MCF 10A (cell line): ENCODE data around the gene LRRC3. TPM values are rescaled to one million over a fixed set of nuclear protein-coding genes. Genes with fewer than 3 reads are reported as not detected.

ENCODE experiments used
- BruUV-seq: library from RNA; stranded (reverse); fragments of 400-500 nt; replicated peaks from 2 replicates; lab custom pipeline; 2021; lab: Mats Ljungman, UMichigan
- CTCF ChIA-PET: fragments of 300-600 bp; sonication (Branson Sonifier 250); formaldehyde crosslinking; extraction: SDS; loops from one replicate; lab custom pipeline; 2021; ENCODE audit warnings: antibody characterized with exemption, inconsistent platforms; lab: Yijun Ruan, JAX
- POLR2A ChIA-PET: fragments of 300-600, 350-650 bp; sonication (Branson Sonifier 250); formaldehyde crosslinking; extraction: SDS; loops from one replicate; lab custom pipeline; 2020; ENCODE audit warnings: antibody characterized with exemption, inconsistent platforms; lab: Yijun Ruan, JAX
- DNase-seq: peaks from one replicate; pipeline ENCODE4 v3.0.0-alpha.2; 2018; ENCODE audit not compliant: unreplicated experiment
- H3K27ac Mint-ChIP-seq: one replicate; pipeline ENCODE4 v1.8.0; 2022; ENCODE audit warnings: mild to moderate bottlenecking, low read depth, mixed read lengths; ENCODE audit not compliant: unreplicated experiment
- H3K27me3 Mint-ChIP-seq: one replicate; pipeline ENCODE4 v1.8.0; 2022; ENCODE audit warnings: mixed read lengths; ENCODE audit not compliant: insufficient read depth, unreplicated experiment
- H3K36me3 Mint-ChIP-seq: one replicate; pipeline ENCODE4 v1.8.0; 2022; ENCODE audit warnings: mild to moderate bottlenecking, moderate library complexity, mixed read lengths; ENCODE audit not compliant: insufficient read depth, unreplicated experiment
- H3K4me1 Mint-ChIP-seq: one replicate; pipeline ENCODE4 v1.8.0; 2022; ENCODE audit warnings: mixed read lengths; ENCODE audit not compliant: insufficient read depth, unreplicated experiment
- H3K4me3 Mint-ChIP-seq: one replicate; pipeline ENCODE4 v1.8.0; 2022; ENCODE audit warnings: mild to moderate bottlenecking, moderate library complexity, mixed read lengths; ENCODE audit not compliant: unreplicated experiment
- H3K9me3 Mint-ChIP-seq: one replicate; pipeline ENCODE4 v1.8.0; 2022; ENCODE audit warnings: mixed read lengths; ENCODE audit not compliant: unreplicated experiment
- intact Hi-C: fragments of 100-400 bp; cut with micrococcal nuclease; formaldehyde crosslinking; loops from 2 replicates; pipeline ENCODE4 v1.14.1; 2022
- total RNA-seq: library from RNA; stranded (reverse); gene quantifications from 2 replicates; pipeline ENCODE4 v1.2.3, GENCODE V29; 2022
- TF ChIP-seq, protein P1 (sequence below): fragments of 200-600 bp; IDR thresholded peaks from one replicate; pipeline ENCODE4 v1.8.0; 2022; ENCODE audit warnings: antibody characterized with exemption, mild to moderate bottlenecking; ENCODE audit not compliant: unreplicated experiment

LRRC3 gene
- total RNA-seq, 1 experiment from 2014 or later, result not detected

DNA sequence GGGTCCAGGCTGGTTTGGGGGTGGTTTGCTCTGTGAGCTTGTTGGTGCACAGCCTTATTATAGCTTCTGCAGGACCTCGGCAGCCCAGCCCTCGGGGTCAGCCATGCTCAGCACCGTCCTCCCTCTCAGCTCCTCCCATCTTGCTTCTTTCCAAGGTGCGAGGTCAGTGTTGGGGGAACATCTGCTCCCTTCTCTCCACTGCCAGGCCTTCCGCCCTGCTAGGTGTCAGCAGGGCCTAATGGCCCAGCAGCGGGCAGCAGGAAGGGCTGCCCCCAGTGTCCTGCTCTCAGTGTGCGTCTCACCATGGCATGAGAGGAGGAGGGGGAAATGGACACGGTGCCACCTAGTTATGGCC, 36.5 kb upstream of the LRRC3 start:
- ChIA-PET POLR2A (no interaction called here), CTCF (no interaction called here)
- Mint-ChIP-seq H3K36me3 (peaks cover 6% of the 10 kb centered on the region), H3K4me3 (no peak overlapping the region), H3K9me3 (peaks cover 12% of the 10 kb centered on the region), H3K4me1 (no peaks in the 10 kb centered on the region), H3K27ac (no peak overlapping the region), H3K27me3 (no peaks in the 10 kb centered on the region)
- no TSS peak for BruUV-seq
- TF ChIP-seq, protein P1, sequence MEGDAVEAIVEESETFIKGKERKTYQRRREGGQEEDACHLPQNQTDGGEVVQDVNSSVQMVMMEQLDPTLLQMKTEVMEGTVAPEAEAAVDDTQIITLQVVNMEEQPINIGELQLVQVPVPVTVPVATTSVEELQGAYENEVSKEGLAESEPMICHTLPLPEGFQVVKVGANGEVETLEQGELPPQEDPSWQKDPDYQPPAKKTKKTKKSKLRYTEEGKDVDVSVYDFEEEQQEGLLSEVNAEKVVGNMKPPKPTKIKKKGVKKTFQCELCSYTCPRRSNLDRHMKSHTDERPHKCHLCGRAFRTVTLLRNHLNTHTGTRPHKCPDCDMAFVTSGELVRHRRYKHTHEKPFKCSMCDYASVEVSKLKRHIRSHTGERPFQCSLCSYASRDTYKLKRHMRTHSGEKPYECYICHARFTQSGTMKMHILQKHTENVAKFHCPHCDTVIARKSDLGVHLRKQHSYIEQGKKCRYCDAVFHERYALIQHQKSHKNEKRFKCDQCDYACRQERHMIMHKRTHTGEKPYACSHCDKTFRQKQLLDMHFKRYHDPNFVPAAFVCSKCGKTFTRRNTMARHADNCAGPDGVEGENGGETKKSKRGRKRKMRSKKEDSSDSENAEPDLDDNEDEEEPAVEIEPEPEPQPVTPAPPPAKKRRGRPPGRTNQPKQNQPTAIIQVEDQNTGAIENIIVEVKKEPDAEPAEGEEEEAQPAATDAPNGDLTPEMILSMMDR, result no peak
- DNase-seq, result no peak
- intact Hi-C loops, result no loop called here

DNA sequence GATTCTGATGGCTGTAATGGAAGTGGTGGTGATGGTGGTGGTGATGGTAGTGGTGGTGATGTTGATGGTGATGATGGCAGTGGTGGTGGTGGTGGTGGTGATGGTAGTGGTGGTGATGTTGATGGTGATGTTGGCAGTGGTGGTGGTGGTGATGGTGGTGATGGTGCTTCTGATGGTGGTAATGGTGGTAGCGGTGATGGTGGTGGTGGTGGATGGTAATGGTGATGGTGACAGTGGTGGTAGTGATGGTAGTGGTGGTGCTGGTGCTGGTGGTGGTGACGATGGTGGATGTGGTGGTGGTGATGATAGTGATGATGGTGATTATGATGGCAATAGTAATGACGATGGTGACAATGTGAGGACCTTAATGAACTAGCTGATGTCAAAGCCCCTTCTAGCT, 35.6 kb upstream of the LRRC3 start:
- DNase-seq, result no peak
- POLR2A ChIA-PET, result interaction anchor here (0.6 kb wide), 1 partner anchor 335 kb away, joined by 3 read pairs; no protein-coding TSS in a partner anchor
- intact Hi-C loops, result no loop called here
- Mint-ChIP-seq H3K4me1 (no peaks in the 10 kb centered on the region), H3K36me3 (peaks cover 9% of the 10 kb centered on the region), H3K4me3 (no peak overlapping the region), H3K27me3 (no peaks in the 10 kb centered on the region), H3K9me3 (peaks cover 12% of the 10 kb centered on the region), H3K27ac (no peak overlapping the region)
- CTCF ChIA-PET, result no interaction called here
- BruUV-seq, result no TSS peak
- TF ChIP-seq, protein P1, result no peak

GRCh38 chr21:44420416-44421205, 34.7 kb upstream of the LRRC3 start:
- intact Hi-C loops, result no loop called here
- Mint-ChIP-seq H3K36me3 (peaks cover 11% of the 10 kb centered on the region), H3K27me3 (no peaks in the 10 kb centered on the region), H3K27ac (no peak overlapping the region), H3K4me3 (no peak overlapping the region), H3K9me3 (peaks cover 12% of the 10 kb centered on the region), H3K4me1 (no peaks in the 10 kb centered on the region)
- TF ChIP-seq, protein P1, result no peak
- ChIA-PET POLR2A (interaction anchor here (0.6 kb wide), 1 partner anchor 334 kb away, joined by 3 read pairs; no protein-coding TSS in a partner anchor), CTCF (no interaction called here)
- no TSS peak for BruUV-seq
- no peak for DNase-seq

GRCh38 chr21:44421901-44422840, 33.1 kb upstream of the LRRC3 start:
- BruUV-seq, result no TSS peak
- Mint-ChIP-seq H3K27ac (no peak overlapping the region), H3K36me3 (peaks cover 11% of the 10 kb centered on the region), H3K4me3 (no peak overlapping the region), H3K4me1 (no peaks in the 10 kb centered on the region), H3K27me3 (no peaks in the 10 kb centered on the region), H3K9me3 (peaks cover 12% of the 10 kb centered on the region)
- CTCF ChIA-PET, result interaction anchor here (0.6 to 0.7 kb wide), 2 partner anchors 224 to 285 kb away, joined by 3 read pairs; partner anchors contain the start of gene KRTAP10-11
- intact Hi-C loops, result no loop called here
- POLR2A ChIA-PET, result no interaction called here
- DNase-seq, result no peak
- TF ChIP-seq, protein P1, result no peak
